Stimulated activated CD8-positive, alpha-beta memory T cell treated with anti-CD3 and anti-CD28 coated beads, Interleukin-12 subunit alpha, Interleukin-12 subunit beta, amount 100 ng/mL, for 24 hours (primary cell): ENCODE results near the gene RASSF5.
"Not testable (repeated sequence)": the region's sequence is repeated elsewhere in the genome, so short reads cannot be mapped to it uniquely, and the experiment has no call there.

ENCODE experiments used
- DNase-seq: peaks from one replicate; pipeline ENCODE4 v3.0.0-alpha.2; 2020; ENCODE audit errors: extremely low read depth

Gene RASSF5

DNA sequence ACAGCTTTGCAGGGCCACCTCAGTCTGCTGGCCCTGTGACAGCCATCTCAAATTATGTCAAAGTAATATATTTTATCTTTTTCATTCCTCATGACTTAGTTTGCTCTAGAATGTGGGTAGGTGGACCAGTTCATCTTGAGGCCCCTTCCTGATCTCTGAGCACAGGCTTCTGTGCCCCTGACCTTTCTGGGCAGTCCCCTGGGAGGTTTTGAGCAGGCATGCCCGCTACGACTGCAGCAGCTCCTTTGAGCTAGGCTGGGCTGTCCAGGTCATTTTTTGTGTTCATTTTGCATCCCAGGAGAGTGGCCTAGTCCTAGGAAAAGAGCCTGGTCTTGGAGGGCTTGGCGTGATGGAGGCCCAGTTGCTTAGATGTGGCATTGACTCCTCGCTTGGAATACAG, 62.2 kb downstream of the RASSF5 start:
- DNase-seq = no peak

GRCh38 chr1:206570529-206570928, 63.2 kb downstream of the RASSF5 start:
- no peak for DNase-seq

DNA sequence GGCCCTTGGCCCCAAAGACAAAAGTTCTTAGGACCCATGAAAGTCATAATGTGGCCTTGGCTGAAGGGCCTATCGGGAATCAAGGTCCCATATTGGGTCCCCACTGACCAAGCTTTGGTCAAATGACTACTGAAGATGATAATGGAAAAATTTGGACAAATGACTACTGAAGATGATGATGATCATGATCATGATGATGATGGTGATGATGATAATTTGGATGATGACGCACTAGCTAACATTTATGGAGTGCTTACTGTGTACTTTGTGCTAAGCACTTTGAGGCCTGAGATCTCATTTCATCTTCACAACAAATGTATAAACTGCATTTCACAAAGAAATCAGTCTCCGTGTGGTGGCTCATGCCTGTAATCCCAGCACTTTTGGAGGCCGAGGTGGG, 65.5 kb downstream of the RASSF5 start:
- no peak for DNase-seq

- no peak for DNase-seq
Measured at GRCh38 chr1:206573319-206573718, 66.0 kb downstream of the RASSF5 start.

GRCh38 chr1:206573762-206574161, 66.4 kb downstream of the RASSF5 start:
- DNase-seq = no peak

DNA sequence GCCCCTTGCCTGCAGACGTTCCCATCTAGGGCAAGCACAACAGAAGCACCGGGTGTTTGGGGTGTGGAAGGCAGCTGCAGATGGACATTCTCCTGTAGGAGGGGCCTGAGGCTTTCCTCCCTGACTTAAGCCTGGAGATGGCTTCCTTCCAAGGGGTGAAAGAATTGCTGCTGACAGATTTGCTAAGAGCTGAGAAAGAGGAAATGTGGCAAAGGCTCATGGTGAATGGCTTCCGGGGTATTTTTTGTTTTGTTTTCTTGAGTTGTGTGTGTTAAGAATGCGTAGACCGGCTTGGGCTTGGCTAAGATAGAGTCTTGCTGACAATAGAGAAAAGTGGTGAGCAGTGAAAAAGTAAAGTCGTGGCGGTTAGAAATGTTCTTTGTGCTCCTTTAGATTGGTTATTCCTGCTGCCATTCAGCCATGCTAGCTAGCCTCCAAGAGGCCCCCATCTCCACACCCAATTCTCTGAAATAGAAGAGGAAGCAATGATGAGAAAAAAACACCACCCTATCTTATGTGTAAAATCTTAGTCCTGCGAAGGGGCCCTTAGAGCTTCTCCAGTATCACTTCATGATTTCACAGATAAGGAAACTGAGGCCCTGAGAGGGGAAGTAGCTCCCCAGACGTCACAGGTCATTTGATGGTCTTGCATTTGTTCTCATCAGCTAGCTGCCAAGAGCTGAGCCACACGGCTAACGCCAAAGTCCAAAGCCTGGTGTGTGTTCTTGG, 68.0 kb downstream of the RASSF5 start:
- no peak for DNase-seq

GRCh38 chr1:206575894-206576737, 68.8 kb downstream of the RASSF5 start:
- no peak for DNase-seq

GRCh38 chr1:206577626-206578025, 70.3 kb downstream of the RASSF5 start:
- no peak for DNase-seq

DNA sequence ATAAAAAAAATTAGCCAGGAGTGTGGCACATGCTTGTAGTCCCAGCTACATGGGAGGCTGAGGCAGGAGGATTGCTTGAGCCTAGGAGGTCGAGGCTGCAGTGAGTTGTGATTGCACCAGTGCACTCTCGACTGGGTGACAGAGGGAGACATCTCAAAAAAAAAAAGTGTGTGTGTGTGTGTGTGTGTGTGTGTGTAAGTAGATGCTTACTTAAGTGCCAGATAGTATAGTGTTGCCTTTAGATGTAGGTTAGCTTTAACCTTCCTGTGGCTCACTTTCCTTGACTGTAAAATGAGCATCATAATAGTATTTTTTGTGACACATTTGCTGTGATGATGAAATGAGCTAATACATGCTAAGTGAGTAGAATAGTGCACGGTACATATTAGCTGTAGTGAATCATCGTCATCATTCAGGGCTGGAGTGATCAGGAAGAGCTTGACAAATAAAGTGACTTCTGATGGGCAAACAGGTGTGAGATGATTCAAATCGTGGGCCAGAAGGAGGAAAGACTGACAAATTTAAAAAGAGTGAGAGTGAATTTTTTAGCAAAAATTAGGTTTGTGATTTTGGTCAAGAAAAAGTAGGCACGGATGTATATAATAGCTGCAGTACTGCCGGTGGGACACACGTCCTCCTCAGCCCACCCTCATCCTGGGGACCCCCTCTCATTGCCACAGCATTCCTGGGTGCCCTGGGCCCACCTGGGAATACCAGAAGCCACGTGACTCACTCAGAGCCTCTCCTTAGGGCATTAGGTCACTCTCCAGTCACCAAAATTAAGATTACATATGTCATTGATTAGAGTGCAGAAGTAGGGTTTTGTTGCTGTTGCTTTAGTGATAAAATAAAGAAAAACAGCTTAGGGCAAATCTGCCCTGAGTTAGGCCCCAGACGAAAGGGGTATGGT, 71.0 kb downstream of the RASSF5 start:
- DNase-seq = no peak

DNA sequence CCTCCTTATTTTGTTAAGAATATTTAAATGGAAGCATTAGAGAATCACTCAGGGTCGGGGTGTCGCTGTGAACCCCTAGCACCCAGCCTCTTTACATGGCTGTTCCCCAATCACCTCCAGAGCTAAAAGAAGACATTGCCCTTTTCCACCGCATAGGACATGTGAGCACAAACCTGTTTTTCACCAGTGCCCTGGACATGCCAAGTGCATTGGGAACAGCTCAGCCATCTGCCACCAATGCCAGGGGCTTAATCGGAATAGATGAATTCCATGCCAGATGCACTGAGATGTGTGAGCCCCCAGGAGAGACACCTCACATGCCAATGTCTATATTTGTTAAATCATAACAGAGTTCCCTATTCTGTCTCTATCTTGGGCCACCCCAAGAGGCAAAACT, 71.6 kb downstream of the RASSF5 start:
- DNase-seq = no peak

DNA sequence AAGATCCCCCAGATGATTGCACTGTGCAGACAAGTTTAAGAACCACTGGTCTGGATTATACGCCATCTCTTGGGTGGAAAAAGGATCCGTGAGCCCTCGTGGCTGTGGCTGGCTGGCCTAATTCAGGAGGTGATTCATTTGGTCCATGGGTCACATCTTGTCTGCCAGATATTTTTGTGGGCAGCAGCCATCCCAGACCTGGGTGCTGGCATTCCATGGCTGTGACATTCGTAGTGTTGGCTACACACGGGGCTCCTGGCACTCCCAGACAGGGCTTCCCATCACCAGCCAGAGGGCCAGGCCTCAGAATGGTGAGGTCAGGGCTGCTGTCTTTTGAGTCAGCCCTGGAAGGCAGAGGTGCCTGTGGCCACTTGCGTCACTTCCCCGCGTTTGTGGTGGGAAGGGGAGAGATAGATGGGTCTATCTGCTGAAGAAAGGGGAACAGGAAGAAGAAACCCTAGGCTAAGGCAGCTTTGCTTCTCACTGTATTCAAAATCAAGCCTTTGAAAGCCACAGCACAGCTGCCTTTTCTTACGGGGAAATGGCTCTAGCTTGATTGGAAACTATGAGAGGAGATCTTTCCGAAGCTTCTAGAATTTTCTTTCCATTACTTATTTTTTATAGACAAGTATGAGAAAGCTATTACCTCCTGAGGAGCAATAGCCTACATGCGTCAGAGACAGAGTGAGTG, 72.6 kb downstream of the RASSF5 start:
- DNase-seq = peak; percentile 74

DNA sequence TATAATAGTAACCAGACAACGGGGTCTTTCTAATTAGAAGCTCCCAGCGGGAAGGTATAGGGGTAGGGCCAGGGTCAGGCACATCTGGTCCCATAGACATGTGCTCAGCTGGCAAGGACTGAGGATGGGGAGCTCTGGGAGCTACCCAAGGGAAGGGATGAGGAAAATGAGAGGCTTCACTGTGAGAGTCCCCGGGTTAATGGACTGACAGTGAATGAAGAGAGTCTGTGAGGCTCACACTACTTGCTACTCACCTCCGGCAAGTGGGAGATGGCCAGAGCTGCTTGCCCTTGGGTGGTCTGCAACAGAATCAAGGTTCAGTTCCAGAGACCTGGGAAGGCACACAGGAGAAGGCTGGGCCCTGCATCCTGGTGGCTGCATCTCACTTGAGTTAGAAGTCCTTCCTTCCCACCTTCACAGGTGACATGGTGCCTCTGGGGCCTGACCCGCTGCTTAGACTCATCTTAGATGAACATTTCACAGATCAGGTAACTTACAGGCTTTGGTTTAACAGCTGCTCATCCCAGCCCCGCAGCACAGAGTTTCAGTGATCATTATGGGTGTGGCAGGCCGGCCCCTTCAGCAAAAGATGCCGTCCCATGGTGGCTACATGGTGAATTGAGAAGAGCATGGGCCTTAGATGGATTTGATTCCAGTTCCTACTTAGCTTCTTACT, 73.2 kb downstream of the RASSF5 start:
- DNase-seq = no peak

GRCh38 chr1:206581114-206581497, 73.8 kb downstream of the RASSF5 start:
- not testable (repeated sequence) for DNase-seq

DNA sequence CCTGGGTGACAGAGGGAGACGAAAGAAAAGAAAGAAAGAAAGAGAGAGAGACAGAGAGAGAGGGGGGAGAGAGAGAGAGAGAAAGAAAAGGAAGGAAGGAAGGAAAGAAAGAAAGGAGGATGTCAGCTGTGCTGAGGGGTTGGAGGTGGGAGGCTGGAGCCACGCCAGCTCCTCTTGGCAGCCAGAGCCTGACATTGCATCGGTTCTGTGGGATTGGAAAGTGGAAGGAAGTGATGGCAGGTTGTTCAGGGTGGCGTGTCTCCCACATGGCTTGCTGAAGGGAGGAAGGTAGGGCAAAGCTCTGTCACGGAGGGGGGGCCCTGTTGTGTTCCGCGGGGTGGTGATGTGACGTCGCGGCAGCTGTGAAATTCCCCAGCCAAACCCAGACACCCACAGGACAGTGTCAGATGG, 74.2 kb downstream of the RASSF5 start:
- peak; percentile 54 for DNase-seq

DNA sequence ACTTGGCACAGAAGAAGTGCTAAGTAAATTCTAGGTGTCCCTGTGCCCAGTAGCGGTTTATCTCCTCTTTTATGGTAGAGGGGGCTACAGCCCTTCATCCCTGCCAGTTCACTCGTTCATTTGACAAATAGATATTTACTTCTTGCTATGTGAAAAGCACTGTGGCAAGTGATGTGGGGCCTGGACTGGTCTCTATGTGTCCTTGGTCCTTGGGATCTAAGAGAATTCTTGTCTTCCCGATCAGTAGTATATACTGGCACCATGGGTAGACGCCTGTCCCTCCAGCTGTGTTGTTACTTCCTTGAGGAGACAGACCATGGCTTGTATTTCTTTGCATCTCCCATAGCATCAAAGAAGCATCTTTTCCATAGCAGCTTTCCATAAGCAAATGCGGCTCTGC, 75.2 kb downstream of the RASSF5 start:
- DNase-seq = no peak

DNA sequence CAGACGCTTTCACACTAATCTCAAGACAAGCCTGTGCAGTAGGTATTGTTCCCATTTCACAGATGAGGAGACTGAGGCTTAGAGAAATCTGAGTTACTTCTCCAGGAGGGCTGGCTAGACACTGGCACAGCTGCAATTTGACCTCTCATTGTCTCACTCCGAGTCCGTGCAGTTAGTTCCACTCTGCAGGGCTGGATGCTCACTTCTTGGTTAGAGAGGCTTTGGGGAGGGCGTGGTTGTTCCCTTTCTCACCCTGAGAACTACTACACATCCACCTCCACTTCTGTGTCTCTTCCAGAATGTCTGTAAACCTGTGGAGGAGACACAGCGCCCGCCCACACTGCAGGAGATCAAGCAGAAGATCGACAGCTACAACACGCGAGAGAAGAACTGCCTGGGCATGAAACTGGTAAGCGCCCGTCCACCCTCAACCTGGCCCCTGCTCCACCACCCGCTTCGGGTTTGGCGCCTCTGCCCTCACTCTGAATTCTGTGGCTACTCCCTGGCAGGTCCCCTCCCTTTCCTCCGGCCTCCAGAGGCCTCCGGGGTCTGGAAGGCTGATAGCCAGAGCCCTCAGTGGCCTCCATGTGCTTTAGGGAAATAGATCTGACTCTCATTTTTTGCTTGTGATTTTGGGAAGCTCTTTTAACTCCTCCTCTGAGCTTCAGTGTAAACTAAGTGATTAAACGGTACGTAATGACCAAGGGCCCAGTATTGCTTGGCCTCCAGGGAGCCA, 75.8 kb downstream of the RASSF5 start:
- no peak for DNase-seq

GRCh38 chr1:206583707-206584648, 76.6 kb downstream of the RASSF5 start:
- DNase-seq = peak; percentile 61

DNA sequence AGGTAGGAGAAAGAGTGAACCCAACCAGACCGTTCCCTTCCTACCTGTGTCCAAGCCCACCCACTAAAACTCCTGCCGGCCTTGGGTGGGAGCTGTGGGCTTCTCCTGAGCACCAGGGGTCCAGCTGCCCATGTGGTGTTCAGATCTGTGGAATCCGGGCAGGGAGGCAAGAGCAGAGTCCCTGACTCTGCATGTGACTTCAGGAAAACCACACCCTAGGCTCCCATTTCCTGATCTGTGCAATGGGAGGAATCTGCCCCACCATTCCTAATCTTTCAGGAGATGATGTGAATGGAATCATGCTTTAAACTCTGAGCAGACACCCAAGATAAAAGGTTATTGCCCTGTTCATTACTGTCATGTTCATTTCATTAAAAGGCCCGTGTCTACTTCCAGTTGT, 77.4 kb downstream of the RASSF5 start:
- DNase-seq = no peak
